Renal cortex interstitium (tissue), 11 donors: ENCODE results near the gene TIMELESS. TPM values are rescaled to one million over a fixed set of nuclear protein-coding genes. Genes with fewer than 3 reads are reported as not detected.
"Not testable (repeated sequence)": the region's sequence is repeated elsewhere in the genome, so short reads cannot be mapped to it uniquely, and the experiment has no call there.

Experiments
- DNase-seq, 11 donors: peaks; one replicate each; pipeline ENCODE4 v3.0.0-alpha.2; 2013; ENCODE audit warnings: low read depth in 9 of 11, low spot score in 4 of 11; ENCODE audit errors: extremely low read depth in 1 of 11
- polyA plus RNA-seq, 3 donors: library from polyadenylated mRNA; unstranded; fragments of 120-200 nt; gene quantifications; one replicate each; pipeline ENCODE4 v1.2.1, GENCODE V29; 2013; ENCODE audit not compliant: insufficient read length in 3 of 3

The TIMELESS gene
- polyA plus RNA-seq, 3 donors = 37.8 to 46.6 (median 42.4) TPM

GRCh38 chr12:56417739-56418138 lies 31.5 kb downstream of the TIMELESS start:
- DNase-seq = no peak

DNA sequence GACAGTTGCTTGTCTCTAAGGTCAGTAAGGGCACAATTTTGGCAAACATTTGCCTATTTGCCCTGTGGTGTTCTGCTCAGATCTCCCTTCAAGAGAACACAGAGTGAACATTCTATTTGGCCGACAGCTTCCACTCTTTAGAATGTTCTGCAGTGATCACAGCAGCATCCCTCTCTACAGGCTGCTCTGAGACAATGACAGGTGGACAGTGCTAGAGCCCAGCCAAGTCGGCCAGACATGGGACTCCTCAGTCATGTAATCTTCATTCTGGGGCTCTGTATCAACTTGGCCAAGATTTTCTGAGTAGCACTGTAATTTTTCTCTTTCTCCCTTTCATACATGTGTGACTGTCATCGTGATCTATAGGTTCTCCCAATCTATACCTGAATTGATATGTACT lies 34.8 kb downstream of the TIMELESS start:
- no peak for DNase-seq

GRCh38 chr12:56413392-56413791 lies 35.8 kb downstream of the TIMELESS start:
- no peak for DNase-seq

DNA sequence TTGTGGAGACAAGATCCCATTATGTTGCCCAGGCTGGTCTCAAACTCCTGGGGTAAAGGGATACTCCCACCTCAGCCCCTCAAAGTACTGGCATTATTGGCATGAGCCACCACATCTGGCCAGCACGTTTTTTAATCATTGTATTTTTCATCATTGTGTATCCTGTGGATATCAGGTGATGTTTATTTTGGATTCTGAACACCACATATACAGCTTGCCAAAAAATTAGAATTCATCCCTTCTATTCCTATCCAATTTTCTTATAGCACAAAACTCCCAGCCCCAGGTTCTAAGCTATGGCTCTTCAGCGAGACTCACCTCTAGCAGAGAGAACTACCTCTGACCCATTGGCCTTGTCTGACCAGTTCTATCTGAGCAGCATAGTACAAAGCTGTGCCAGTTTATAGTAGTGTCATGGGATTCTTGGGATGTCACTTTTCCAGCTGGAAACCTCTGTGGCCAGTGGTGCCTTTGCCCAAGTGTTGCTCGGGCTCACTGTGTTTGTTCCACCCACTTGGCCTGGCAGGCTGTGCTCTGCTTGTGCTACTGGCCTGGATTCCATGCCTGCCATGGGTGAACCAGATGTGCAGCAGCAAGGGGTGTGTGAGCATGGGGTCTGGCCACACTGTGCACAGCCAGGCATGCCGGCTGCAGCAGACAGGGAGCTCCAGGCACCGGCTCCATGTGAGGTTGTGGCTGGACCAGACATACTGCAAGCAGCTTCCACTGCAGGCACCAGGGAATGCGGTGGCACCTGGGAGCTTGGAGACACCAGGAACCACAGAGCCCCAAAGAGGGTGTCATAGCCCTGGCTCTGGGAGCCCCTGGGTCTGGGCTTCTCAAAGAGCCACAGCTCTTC lies 37.2 kb downstream of the TIMELESS start:
- DNase-seq = no peak

DNA sequence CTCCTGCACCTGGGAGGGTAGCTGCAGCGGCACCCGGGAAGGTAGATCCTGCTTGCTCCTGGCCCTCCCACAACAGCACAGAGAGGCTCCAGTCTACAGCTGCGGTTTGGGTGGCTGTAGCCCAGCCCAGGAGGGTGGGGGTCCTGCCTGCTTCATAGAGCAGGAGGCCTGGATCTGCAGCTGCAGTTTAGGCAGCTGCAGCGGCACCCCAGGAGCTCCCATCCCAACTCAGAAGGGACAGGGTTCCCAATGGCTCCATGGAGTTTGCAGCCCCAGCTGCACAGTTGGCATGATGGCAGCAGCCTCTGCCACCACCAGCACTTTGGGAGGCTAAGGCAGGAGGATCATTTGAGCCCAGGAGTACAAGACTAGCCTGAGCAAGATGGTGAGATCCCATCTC lies 38.5 kb downstream of the TIMELESS start:
- no peak for DNase-seq

- DNase-seq = no peak
Measured at GRCh38 chr12:56408799-56409417, 40.3 kb downstream of the TIMELESS start.

- DNase-seq = not testable (repeated sequence)
Measured at GRCh38 chr12:56404227-56404626, 45.0 kb downstream of the TIMELESS start.

DNA sequence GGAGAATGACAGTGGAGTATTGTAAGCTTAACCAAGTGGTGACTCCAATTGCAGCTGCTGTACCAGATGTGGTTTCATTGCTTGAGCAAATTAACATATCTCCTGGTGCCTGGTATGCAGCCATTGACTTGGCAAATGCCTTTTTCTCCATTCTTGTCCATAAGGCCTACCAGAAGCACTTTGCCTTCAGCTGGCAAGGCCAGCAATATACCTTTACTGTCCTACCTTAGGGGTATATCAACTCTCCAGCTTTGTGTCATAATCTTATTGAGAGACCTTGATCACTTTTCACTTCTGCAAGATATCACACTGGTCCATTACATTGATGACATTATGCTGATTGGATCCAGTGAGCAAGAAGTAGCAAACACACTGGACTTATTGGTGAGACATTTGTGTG lies 47.6 kb downstream of the TIMELESS start:
- not testable (repeated sequence) for DNase-seq

DNA sequence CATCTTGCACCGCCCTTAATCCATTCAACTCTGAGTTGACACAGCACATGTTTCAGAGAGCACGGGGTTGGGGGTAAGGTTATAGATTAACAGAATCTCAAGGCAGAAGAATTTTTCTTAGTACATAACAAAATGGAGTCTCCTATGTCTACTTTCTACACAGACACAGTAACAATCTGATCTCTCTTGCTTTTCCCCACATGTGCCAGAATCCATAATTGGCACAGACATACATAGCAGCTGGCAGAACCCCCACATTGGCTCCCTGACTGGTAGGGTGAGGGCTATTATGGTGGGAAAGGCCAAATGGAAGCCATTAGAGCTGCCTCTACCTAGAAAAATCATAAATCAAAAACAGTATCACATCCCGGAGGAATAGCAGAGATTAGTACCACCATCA lies 48.1 kb downstream of the TIMELESS start:
- not testable (repeated sequence) for DNase-seq

DNA sequence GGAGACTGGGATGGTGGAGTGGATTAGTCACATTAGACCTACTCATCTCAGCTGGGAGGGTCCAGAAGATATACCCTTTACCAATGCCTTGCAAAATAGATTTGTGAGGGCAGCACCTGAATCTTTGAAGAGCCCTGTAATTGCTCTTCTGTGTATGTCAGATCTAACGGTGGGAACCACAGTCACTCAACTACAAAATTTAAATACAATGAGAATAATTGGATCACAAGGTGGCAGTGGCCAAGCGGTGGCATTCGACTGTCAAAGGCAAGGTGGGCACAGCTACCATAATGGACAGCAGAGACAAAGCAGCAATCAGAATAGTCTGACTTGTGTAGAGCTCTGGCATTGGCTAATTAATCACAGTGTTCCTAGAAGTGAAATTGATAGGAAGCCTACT lies 49.8 kb downstream of the TIMELESS start:
- not testable (repeated sequence) for DNase-seq

- DNase-seq = no peak
Measured at GRCh38 chr12:56398324-56398723, 50.9 kb downstream of the TIMELESS start.

GRCh38 chr12:56392331-56392730 lies 56.9 kb downstream of the TIMELESS start:
- no peak for DNase-seq

DNA sequence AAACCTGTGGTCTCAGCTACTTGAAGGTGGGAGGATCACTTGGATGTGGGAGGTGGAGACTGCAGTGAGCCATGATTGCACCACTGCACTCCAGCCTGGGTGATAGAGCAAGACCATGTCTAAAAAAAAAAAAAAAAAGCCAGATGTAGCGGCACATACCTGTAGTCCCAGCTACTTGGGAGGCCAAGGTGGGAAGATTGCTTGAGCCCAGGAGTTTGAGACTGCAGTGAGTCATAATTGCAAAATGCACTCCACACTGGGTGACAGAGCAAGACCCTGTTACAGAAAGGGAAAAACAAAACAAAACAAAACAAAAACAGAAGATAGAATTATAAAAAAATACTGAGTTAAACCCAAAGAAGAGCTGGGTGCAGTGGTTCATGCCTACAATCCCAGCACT lies 57.5 kb downstream of the TIMELESS start:
- no peak for DNase-seq

DNA sequence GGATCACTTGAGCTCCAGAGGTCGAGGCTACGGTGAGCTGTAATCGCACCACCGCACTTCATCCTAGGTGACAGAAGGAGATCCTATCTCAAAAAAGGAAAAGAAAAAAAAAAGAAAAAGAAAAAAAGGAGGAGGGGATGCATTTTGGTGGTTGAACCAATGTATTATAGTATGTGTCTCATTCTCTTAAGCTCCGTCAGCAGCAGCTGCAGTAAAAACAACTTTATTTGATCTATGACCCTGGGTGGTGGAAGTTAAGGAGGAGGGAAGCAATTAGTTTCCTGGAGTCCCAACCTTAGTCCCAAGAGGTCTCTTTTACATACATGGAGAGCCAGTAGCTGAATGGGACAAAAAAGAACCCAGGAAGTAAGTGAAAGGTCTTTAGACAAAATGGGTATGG lies 59.8 kb downstream of the TIMELESS start:
- DNase-seq = peak in 5 of 11 donors; percentile 24 to 39 (median 30)

DNA sequence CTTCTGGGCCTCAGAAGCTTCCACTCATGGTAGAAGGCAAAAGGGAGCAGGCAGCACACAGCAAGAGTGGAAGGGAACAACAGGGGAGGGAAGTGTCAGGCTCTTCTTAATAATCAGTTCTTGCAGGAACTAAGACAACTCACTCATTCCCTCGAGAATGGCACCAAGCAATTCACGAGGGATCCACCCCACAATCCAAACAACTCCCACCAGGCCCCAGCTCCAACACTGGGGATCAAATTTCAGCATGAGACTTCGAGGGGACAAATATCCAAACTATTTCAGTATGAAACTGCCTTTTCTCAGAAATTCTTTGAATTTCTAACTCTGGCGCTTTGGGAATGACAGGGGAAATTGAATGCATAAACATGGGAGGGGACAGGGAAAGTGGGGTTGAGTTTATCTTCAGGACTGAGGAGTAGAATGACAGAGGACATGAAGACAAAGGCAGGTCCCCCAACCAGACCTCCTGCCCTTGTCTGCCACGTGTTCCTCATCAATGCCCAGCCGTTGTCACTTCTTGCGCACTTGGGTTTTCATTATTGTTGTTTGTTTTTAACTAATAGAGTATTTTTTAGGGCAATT lies 62.0 kb downstream of the TIMELESS start:
- peak in 7 of 11 donors; percentile 23 to 43 (median 34) for DNase-seq

DNA sequence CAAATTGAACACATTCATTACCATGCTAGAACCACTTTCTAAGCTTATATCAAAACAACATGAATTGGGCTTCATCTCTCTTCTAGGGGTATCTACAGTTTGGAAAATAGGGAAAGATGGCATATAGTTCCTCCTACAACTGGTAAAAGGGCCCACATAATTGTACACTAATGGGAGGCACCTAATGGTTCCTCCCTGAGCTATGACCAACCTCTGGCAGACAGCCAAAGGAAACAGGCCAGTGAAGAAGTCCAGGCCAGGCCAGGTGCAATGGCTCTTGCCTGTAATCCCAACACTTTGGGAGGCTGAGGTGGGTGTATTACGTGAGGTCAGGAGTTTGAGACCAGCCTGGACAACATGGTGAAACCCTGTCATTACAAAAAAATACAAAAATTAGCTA lies 63.4 kb downstream of the TIMELESS start:
- no peak for DNase-seq

GRCh38 chr12:56382611-56383010 lies 66.6 kb downstream of the TIMELESS start:
- no peak for DNase-seq

- DNase-seq = no peak
Measured at GRCh38 chr12:56377989-56378316, 71.3 kb downstream of the TIMELESS start.

GRCh38 chr12:56377310-56377988 lies 71.8 kb downstream of the TIMELESS start:
- DNase-seq = no peak
